SU-DHL-6 (cell line): ENCODE measurements around the gene INO80D.

Experiments
- CTCF ChIP-seq: fragments of 200-600 bp; sonication (generic); IDR thresholded peaks from one replicate; pipeline ENCODE4 v1.5.1; 2017; ENCODE audit warnings: antibody characterized with exemption, mild to moderate bottlenecking, low read length, moderate library complexity; ENCODE audit not compliant: insufficient read depth, poor library complexity, severe bottlenecking
- EZH2phosphoT487 ChIP-seq: fragments of 200-600 bp; sonication (generic), shearing (Covaris generic); conservative IDR thresholded peaks from 2 replicates; pipeline ENCODE4 v1.6.1; 2018; ENCODE audit warnings: mild to moderate bottlenecking, antibody characterized with exemption, low read length, moderate library complexity, mixed read lengths

- TF ChIP-seq CTCF (no peak), EZH2phosphoT487 (no peak)
Measured at GRCh38 chr2:206051912-206052311, 34.1 kb downstream of the INO80D start.
